Body of pancreas (tissue), 4 donors: ENCODE measurements around the gene TUBGCP6. TPM values are rescaled to one million over a fixed set of nuclear protein-coding genes. Genes with fewer than 3 reads are reported as not detected.

Source experiments
- ATAC-seq: fragments of 150-250 bp; one replicate; pipeline ENCODE4 v1.9.1; 2016
- DNase-seq, 4 donors: peaks; one replicate each; pipeline ENCODE4 v3.0.0-alpha.2; 2019
- H3K27ac ChIP-seq, 4 donors: fragments of 200-600 bp; sonication (generic); 1 replicate in 3 of 4; 2 replicates in 1 of 4; pipeline versions ENCODE4 v1.5.1 to v1.6.1; 2016 to 2019; ENCODE audit warnings: mild to moderate bottlenecking in 1 of 4, mixed read lengths in 1 of 4, moderate library complexity in 1 of 4
- H3K27me3 ChIP-seq, 2 donors: fragments of 200-600 bp; sonication (generic); one replicate each; pipeline ENCODE4 v1.6.0; 2016; ENCODE audit warnings: mild to moderate bottlenecking in 1 of 2
- H3K36me3 ChIP-seq, 2 donors: fragments of 200-600 bp; sonication (generic); replicated peaks in 1 of 2; 2 replicates each; pipeline ENCODE4 v1.5.1; 2016; ENCODE audit warnings: low read depth in 2 of 2; ENCODE audit not compliant: insufficient read depth in 1 of 2
- H3K4me1 ChIP-seq: fragments of 200-600 bp; sonication (generic); one replicate; pipeline ENCODE4 v1.6.0; 2016
- H3K4me3 ChIP-seq, 2 donors: fragments of 200-600 bp; sonication (generic); 1 replicate in 1 of 2; 2 replicates in 1 of 2; pipeline ENCODE4 v1.5.1; 2016 to 2019
- H3K9me3 ChIP-seq, 3 donors: fragments of 200-600 bp; sonication (generic); 1 replicate in 2 of 3; 2 replicates in 1 of 3; pipeline ENCODE4 v1.5.1; 2016
- POLR2A ChIP-seq, 3 donors: fragments of 450-650 bp; IDR thresholded peaks; one replicate each; pipeline ENCODE4 v1.6.1; 2016; ENCODE audit warnings: antibody characterized with exemption in 3 of 3, mild to moderate bottlenecking in 2 of 3
- WGBS, 2 donors: methylation state at CpG; one replicate each; pipeline ENCODE4 v1.1.5; 2017; 5-methylcytosine and 5-hydroxymethylcytosine counted together
- intact Hi-C: fragments of 100-400 bp; cut with DNase I; formaldehyde crosslinking; loops from one replicate; pipeline ENCODE4 v1.15.1; 2023
- total RNA-seq, 2 donors: library from RNA; depleted of rRNA; stranded (reverse); fragments of >200 nt; gene quantifications; one replicate each; pipeline ENCODE4 v1.1.0, GENCODE V29; 2016
- TF ChIP-seq, protein P1 (sequence below), 7 experiments: fragments of 450-650 bp in 4 of 7; fragments of 200-600 bp in 3 of 7; sonication (generic) in 3 of 7; IDR thresholded peaks; one replicate each; pipeline ENCODE4 v1.5.1; 2016 to 2019; ENCODE audit warnings: antibody characterized with exemption in 7 of 7

Gene TUBGCP6
- total RNA-seq, 2 donors from 2014 or later = 61.2 to 121 TPM

DNA sequence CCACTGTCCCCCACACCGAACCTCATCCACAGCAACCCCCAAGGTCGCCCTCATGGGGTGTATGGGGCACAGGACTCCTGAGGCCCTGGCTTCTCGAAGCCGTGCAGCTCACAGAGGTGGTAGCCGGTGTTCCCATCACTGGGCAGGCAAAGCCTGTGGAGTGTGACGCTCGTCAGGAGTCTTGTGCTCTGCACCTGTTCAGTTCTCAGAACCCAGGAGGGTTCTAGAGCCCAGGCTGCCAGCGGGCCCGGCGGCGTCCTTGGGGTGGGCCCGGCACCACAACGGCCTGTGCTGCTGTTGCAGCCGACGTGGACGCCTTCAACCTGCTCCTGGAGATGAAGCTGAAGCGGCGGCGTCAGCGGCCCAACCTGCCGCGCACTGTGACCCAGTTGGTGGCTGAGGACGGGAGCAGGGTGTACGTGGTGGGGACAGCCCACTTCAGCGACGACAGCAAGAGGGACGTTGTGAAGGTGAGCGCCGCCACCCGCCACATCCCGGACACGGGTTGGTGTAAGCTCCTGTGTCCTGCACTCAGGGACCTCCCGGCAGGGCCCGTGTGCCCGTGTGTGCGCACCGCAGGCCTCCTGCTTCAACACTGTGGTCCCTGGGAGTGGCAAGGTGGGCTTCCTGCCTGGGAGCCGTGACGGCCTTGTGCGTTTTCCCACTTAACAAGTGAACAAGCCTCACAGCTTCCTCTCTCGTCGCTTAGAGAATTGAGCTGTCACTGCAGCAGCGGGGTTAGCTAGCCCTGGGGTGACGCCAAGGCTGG, 50.6 kb downstream of the TUBGCP6 start:
- peaks cover 0 to 6% of the 10 kb centered on the region in 2 donors for H3K36me3 ChIP-seq

DNA sequence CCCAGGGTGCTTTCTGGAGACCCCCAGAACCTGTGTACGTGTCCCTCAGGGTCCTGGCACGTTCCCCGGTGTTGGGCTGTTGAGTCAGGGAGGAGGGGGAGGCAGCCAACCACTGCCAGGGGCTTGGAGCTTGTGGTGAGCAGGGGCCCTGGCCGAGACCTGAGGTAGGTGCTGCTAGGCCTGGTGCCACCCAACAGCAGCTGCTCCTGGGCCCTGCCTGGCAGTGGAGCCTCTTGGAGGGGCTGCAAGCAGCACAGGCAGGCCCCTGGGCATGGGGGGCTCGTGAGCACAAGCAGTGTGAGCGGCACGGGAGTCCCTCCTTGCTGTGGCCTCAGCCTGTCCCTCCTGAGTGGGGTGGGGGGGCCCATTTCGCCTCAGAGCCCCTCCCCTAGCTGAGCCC, 51.2 kb downstream of the TUBGCP6 start:
- Histone ChIP-seq H3K36me3 (peaks cover 0 to 6% of the 10 kb centered on the region in 2 donors), H3K9me3 (no peaks in the 10 kb centered on the region), H3K4me3 (no peak overlapping the region), H3K27ac (peak overlapping the region in 3 of 4 donors; percentile 30 to 87 (median 52)), H3K4me1 (peaks cover 57% of the 10 kb centered on the region), H3K27me3 (no peaks in the 10 kb centered on the region)
- TF ChIP-seq, protein P1, sequence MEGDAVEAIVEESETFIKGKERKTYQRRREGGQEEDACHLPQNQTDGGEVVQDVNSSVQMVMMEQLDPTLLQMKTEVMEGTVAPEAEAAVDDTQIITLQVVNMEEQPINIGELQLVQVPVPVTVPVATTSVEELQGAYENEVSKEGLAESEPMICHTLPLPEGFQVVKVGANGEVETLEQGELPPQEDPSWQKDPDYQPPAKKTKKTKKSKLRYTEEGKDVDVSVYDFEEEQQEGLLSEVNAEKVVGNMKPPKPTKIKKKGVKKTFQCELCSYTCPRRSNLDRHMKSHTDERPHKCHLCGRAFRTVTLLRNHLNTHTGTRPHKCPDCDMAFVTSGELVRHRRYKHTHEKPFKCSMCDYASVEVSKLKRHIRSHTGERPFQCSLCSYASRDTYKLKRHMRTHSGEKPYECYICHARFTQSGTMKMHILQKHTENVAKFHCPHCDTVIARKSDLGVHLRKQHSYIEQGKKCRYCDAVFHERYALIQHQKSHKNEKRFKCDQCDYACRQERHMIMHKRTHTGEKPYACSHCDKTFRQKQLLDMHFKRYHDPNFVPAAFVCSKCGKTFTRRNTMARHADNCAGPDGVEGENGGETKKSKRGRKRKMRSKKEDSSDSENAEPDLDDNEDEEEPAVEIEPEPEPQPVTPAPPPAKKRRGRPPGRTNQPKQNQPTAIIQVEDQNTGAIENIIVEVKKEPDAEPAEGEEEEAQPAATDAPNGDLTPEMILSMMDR (IDR thresholded peaks at IDR 0.05) = no peak
- TF ChIP-seq POLR2A (IDR thresholded peaks at IDR 0.05) = no peak
- no peak for DNase-seq
- intact Hi-C loops = no loop called here
- ATAC-seq = no peak
- 60 to 71% methylated on average over 1 to 6 of the region's 8 CpGs for WGBS, 2 donors

More for the DNA sequence above, 50.6 kb downstream of the TUBGCP6 start:
- TF ChIP-seq, protein P1 (IDR thresholded peaks at IDR 0.05) = no peak
- TF ChIP-seq POLR2A (IDR thresholded peaks at IDR 0.05) = peak in 1 of 3 donors; percentile 21
- Histone ChIP-seq H3K9me3 (no peaks in the 10 kb centered on the region), H3K4me3 (no peak overlapping the region), H3K27ac (peak overlapping the region in 3 of 4 donors; percentile 30 to 87 (median 52)), H3K4me1 (peaks cover 51% of the 10 kb centered on the region), H3K27me3 (no peaks in the 10 kb centered on the region)
- ATAC-seq = no peak
- DNase-seq = peak in 3 of 4 donors; percentile 61 to 79 (median 62)
- 74 to 81% methylated on average over 13 to 43 of the region's 44 CpGs for WGBS, 2 donors
- intact Hi-C loops = no loop called here

DNA sequence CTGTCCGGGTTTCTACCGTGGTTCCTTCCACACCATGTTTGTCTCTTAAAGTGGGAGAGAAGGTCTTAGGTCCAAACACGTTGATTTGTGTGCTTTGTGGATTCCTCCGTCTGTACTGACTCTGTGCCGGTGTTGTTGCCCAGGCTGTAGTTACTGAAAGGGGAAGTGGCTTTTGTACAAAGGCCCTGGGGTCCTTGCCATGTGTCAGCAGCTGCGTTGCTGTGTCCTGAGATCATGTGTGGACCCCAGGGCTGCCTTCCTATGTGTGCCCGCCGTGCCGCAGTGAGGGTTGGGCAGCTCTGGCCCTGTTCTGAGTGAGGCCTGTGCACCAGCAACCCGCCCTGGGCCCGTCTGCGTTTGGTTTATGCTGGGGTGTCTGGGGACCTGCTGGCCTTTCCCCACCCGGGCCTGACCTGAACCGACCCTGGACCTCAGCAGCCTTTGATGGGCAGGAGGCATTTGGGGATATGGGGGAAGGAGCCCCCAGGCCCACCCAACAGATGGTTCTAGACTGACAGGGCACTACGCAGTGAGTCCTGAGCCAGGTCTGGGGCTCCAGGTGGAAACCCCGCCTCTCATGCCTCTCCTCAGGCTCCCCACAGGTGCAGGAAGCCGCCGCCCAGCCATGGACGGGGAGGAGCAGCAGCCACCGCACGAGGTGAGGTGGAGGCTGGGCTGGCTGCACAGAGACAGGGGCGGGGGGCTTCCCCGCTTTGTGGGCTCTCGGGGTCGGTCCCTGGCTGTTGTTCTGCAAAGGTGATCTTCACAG, 52.2 kb downstream of the TUBGCP6 start:
- intact Hi-C loops = no loop called here
- peak in 1 of 4 donors; percentile 79 for DNase-seq

DNA sequence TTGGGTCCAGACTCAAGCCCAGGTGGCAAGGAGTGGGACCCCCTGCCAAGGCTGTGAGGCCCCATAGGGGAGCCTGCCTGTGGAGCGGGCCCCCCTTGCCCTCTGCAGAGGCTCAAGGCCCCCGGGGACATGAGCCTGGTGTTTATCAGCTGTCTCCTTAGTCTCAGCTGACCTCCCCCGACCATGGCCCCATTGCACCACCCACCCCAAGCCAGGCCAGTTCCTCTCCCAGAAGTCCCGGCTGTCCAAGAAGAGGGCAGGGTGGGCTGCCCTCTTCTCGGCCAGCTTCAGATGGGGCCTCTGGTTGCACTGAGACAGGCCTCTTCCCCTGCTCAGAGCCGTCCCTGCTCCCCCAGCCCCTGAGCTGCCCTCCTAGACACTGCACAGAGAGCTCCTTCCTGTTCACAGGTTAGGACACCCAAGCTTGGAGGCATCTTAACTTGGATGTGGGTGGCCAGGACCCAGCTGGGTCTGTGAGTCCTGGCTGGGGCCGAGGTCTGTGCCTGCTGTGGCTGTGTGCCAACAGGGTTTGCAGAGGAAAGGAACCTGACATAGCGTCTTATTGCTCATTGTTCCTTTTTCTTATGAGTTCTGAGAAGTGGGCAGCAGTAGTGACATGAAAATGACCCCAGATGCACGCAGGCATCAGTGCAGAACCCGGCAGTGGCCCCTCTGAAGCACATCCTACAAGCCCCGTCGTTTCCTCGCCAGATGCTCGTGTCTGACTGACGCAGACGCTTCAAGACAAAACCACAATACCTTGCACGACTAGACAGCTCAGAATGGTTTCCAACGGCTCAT, 53.7 kb downstream of the TUBGCP6 start:
- intact Hi-C loops = no loop called here
- Histone ChIP-seq H3K27ac (peak overlapping the region; percentile 78 to 88 (median 85)), H3K36me3 (no peaks in the 10 kb centered on the region), H3K4me1 (peaks cover 73% of the 10 kb centered on the region), H3K9me3 (no peaks in the 10 kb centered on the region), H3K4me3 (peak overlapping the region in 1 of 2 donors; percentile 0), H3K27me3 (no peaks in the 10 kb centered on the region)
- WGBS, 2 donors = 36 to 49% methylated on average over 13 to 18 of the region's 18 CpGs
- TF ChIP-seq, protein P1 (IDR thresholded peaks at IDR 0.05) = no peak
- TF ChIP-seq POLR2A (IDR thresholded peaks at IDR 0.05) = peak in 1 of 3 donors; percentile 14
- peak in 3 of 4 donors; percentile 50 to 71 (median 53) for DNase-seq
- ATAC-seq = no peak

More for the DNA sequence above, 52.2 kb downstream of the TUBGCP6 start:
- TF ChIP-seq, protein P1 (IDR thresholded peaks at IDR 0.05) = no peak
- TF ChIP-seq POLR2A (IDR thresholded peaks at IDR 0.05) = peak in 1 of 3 donors; percentile 24
- Histone ChIP-seq H3K27ac (peak overlapping the region; percentile 38 to 88 (median 85)), H3K9me3 (no peaks in the 10 kb centered on the region), H3K27me3 (no peaks in the 10 kb centered on the region), H3K4me1 (peaks cover 62% of the 10 kb centered on the region), H3K36me3 (no peaks in the 10 kb centered on the region), H3K4me3 (no peak overlapping the region)
- WGBS, 2 donors = 37 to 53% methylated on average over 6 to 25 of the region's 25 CpGs
- ATAC-seq = no peak
